ENCODE measurements around the gene KNTC1. TPM values are rescaled to one million over a fixed set of nuclear protein-coding genes. Genes with fewer than 3 reads are reported as not detected.

KNTC1 gene
- total and polyA plus RNA-seq, 2 of the 13 experiments (the other 11 are each of a cell fraction or from before 2014, with no cell fraction given): 45.1 to 57.6 TPM

GRCh38 chr12:122635471-122635870, 108.4 kb downstream of the KNTC1 start:
- no peak overlapping the region for H3K4me3 ChIP-seq (replicated peaks in 1 of 3; ENCODE audit: insufficient read depth in 1 of 3, low read depth in 2 of 3, low read length in 3 of 3)
- no peak overlapping the region for H2AFZ ChIP-seq (ENCODE audit: low read length)
- in situ Hi-C loops (cut with HindIII; ENCODE audit: extremely low pct_ligation_motif_present, low pct_unique_long_range_greater_than_20kb) (loop anchor here (5.0 kb wide), 1 partner anchor 117 kb away; the partner anchor contains the start of gene DENR), intact Hi-C loops (cut with micrococcal nuclease; ENCODE audit: unreplicated experiment) (no loop called here)
- ATAC-seq (no peak), FAIRE-seq (no peak), DNase-seq (ENCODE audit: low spot score) (no peak)
- H3K79me2 ChIP-seq (ENCODE audit: insufficient read depth, low read length): no peaks in the 10 kb centered on the region
- no peak overlapping the region for H3K9ac ChIP-seq (ENCODE audit: insufficient read depth, low read depth, low read length)
- H3K4me1 ChIP-seq (ENCODE audit: insufficient read depth, low read length): no peaks in the 10 kb centered on the region
- no peaks in the 10 kb centered on the region for H3K27me3 ChIP-seq (ENCODE audit: control insufficient read depth in 1 of 2, insufficient read depth in 2 of 2, low read length in 2 of 2)
- TF ChIP-seq, protein P1, sequence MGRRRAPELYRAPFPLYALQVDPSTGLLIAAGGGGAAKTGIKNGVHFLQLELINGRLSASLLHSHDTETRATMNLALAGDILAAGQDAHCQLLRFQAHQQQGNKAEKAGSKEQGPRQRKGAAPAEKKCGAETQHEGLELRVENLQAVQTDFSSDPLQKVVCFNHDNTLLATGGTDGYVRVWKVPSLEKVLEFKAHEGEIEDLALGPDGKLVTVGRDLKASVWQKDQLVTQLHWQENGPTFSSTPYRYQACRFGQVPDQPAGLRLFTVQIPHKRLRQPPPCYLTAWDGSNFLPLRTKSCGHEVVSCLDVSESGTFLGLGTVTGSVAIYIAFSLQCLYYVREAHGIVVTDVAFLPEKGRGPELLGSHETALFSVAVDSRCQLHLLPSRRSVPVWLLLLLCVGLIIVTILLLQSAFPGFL (CRISPR knock-in tag; IDR thresholded peaks at IDR 0.05): no peak
- TF ChIP-seq REL (CRISPR knock-in tag; conservative IDR thresholded peaks at IDR 0.05) (no peak), TFAP4 (IDR thresholded peaks at IDR 0.05; ENCODE audit: borderline replicate concordance, low read depth) (no peak), TSC22D2 (CRISPR knock-in tag; IDR thresholded peaks at IDR 0.05; ENCODE audit: borderline replicate concordance) (no peak), HOXA7 (CRISPR knock-in tag; IDR thresholded peaks at IDR 0.05) (no peak)
- H3K36me3 ChIP-seq (replicated peaks in 1 of 2; ENCODE audit: control insufficient read depth in 1 of 2, insufficient read depth in 2 of 2, low read length in 2 of 2): peaks cover 0 to 6% of the 10 kb centered on the region in 2 experiments; a peak in 1 of 5 replicates
- H3K9me3 ChIP-seq (ENCODE audit: low read length): no peaks in the 10 kb centered on the region
- WGBS (ENCODE audit: low lambda C conversion rate): 85% methylated on average over 5 of the region's 5 CpGs
- no peak overlapping the region for H3K27ac ChIP-seq (ENCODE audit: extremely low read length, insufficient read depth, low read length)
- no TSS peak for BruUV-seq (replicated peaks)
- no peaks in the 10 kb centered on the region for H4K20me1 ChIP-seq (ENCODE audit: insufficient read depth, low read length)
- H3K4me2 ChIP-seq (ENCODE audit: low read depth, low read length): no peak overlapping the region
- ChIA-PET POLR2A (no interaction called here), CTCF (ENCODE audit: low intra/inter-chr PET ratio, low total read pairs) (no interaction called here)

DNA sequence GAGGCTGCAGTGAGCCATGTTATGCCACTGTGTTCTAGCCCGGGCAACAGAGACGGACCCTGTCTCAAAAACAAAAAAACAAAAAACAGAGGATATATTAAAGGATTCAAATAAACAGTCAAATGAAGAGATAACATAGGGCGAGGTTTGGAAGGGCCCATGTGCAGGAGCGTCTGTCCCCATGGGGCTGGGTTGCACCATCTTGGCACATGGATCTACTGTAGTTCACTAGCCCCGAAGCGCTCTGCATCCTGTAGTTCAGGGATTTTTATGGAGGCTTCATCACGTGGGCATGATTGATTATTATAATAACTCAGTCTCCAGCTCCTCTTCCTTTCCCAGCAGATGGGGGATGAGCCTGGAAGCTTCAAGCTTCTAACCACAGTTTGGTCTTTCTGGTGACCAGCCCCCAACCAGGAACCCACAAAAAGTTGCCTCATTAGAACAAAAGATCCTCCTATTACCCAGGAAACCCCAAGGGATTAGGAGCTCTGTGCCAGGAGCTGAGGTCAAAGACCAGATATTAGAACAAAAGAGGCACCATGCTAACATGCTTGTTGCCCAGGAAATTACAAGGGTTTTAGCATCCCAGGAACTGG, 116.3 kb downstream of the KNTC1 start:
- CTCF ChIA-PET (ENCODE audit: low intra/inter-chr PET ratio, low total read pairs): no interaction called here
- Histone ChIP-seq H3K9me3 (ENCODE audit: low read length) (no peaks in the 10 kb centered on the region), H3K27me3 (ENCODE audit: control insufficient read depth in 1 of 2, insufficient read depth in 2 of 2, low read length in 2 of 2) (no peaks in the 10 kb centered on the region), H3K36me3 (replicated peaks in 1 of 2; ENCODE audit: control insufficient read depth in 1 of 2, insufficient read depth in 2 of 2, low read length in 2 of 2) (no peaks in the 10 kb centered on the region), H4K20me1 (ENCODE audit: insufficient read depth, low read length) (no peaks in the 10 kb centered on the region), H2AFZ (ENCODE audit: low read length) (no peak overlapping the region), H3K4me2 (ENCODE audit: low read depth, low read length) (no peak overlapping the region), H3K9ac (ENCODE audit: insufficient read depth, low read depth, low read length) (no peak overlapping the region), H3K4me3 (replicated peaks in 1 of 3; ENCODE audit: insufficient read depth in 1 of 3, low read depth in 2 of 3, low read length in 3 of 3) (no peak overlapping the region), H3K79me2 (ENCODE audit: insufficient read depth, low read length) (no peaks in the 10 kb centered on the region), H3K4me1 (ENCODE audit: insufficient read depth, low read length) (peaks cover 10% of the 10 kb centered on the region), H3K27ac (ENCODE audit: extremely low read length, insufficient read depth, low read length) (no peak overlapping the region)
- DNase-seq (ENCODE audit: low spot score) (peak; percentile 12), FAIRE-seq (no peak), ATAC-seq (no peak)
- in situ Hi-C loops (cut with HindIII; ENCODE audit: extremely low pct_ligation_motif_present, low pct_unique_long_range_greater_than_20kb) (no loop called here), intact Hi-C loops (cut with micrococcal nuclease; ENCODE audit: unreplicated experiment) (no loop called here)
- POLR2A ChIA-PET: no interaction called here
- 92% methylated on average over 7 of the region's 7 CpGs for WGBS (ENCODE audit: low lambda C conversion rate)
- no TSS peak for BruUV-seq (replicated peaks)
- TF ChIP-seq ZNF160 (CRISPR knock-in tag; IDR thresholded peaks at IDR 0.05): no peak
- no peak for TF ChIP-seq ZNF280B (CRISPR knock-in tag; IDR thresholded peaks at IDR 0.05; ENCODE audit: borderline replicate concordance)
- TF ChIP-seq ZNF205 (CRISPR knock-in tag; IDR thresholded peaks at IDR 0.05): no peak
- TF ChIP-seq, protein P2, sequence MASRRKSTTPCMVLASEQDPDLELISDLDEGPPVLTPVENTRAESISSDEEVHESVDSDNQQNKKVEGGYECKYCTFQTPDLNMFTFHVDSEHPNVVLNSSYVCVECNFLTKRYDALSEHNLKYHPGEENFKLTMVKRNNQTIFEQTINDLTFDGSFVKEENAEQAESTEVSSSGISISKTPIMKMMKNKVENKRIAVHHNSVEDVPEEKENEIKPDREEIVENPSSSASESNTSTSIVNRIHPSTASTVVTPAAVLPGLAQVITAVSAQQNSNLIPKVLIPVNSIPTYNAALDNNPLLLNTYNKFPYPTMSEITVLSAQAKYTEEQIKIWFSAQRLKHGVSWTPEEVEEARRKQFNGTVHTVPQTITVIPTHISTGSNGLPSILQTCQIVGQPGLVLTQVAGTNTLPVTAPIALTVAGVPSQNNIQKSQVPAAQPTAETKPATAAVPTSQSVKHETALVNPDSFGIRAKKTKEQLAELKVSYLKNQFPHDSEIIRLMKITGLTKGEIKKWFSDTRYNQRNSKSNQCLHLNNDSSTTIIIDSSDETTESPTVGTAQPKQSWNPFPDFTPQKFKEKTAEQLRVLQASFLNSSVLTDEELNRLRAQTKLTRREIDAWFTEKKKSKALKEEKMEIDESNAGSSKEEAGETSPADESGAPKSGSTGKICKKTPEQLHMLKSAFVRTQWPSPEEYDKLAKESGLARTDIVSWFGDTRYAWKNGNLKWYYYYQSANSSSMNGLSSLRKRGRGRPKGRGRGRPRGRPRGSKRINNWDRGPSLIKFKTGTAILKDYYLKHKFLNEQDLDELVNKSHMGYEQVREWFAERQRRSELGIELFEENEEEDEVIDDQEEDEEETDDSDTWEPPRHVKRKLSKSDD (CRISPR knock-in tag; IDR thresholded peaks at IDR 0.05; ENCODE audit: low read depth): no peak
- TF ChIP-seq ZNF253 (CRISPR knock-in tag; IDR thresholded peaks at IDR 0.05; ENCODE audit: borderline replicate concordance): no peak

Data from HepG2 (cell line).